Measurements from ENCODE around the gene PRIMA1.

Gene PRIMA1

GRCh38 chr14:93731753-93732152, 56.5 kb downstream of the PRIMA1 start:
- no peak for DNase-seq (ENCODE audit: low read depth)

- DNase-seq (ENCODE audit: low read depth) = no peak
These were observed 58.3 kb downstream of the PRIMA1 start for GRCh38 chr14:93729993-93730392.

- no peak for DNase-seq (ENCODE audit: low read depth)
These were observed 59.7 kb downstream of the PRIMA1 start for GRCh38 chr14:93728651-93729016.

- no peak for DNase-seq (ENCODE audit: low read depth)
These were observed 60.2 kb downstream of the PRIMA1 start for GRCh38 chr14:93727917-93728650.

GRCh38 chr14:93727039-93727740, 61.1 kb downstream of the PRIMA1 start:
- DNase-seq (ENCODE audit: low read depth) = no peak

- DNase-seq (ENCODE audit: low read depth) = no peak
These were observed 62.3 kb downstream of the PRIMA1 start for GRCh38 chr14:93725993-93726392.

- DNase-seq (ENCODE audit: low read depth) = no peak
These were observed 63.2 kb downstream of the PRIMA1 start for GRCh38 chr14:93725002-93725582.

- DNase-seq (ENCODE audit: low read depth) = no peak
These were observed 65.3 kb downstream of the PRIMA1 start for GRCh38 chr14:93723001-93723400.

- DNase-seq (ENCODE audit: low read depth) = no peak
These were observed 67.3 kb downstream of the PRIMA1 start for GRCh38 chr14:93720981-93721483.

- DNase-seq (ENCODE audit: low read depth) = no peak
These were observed 68.0 kb downstream of the PRIMA1 start for GRCh38 chr14:93720076-93720815.

GRCh38 chr14:93719256-93719655, 69.0 kb downstream of the PRIMA1 start:
- no peak for DNase-seq (ENCODE audit: low read depth)

- DNase-seq (ENCODE audit: low read depth) = no peak
These were observed 70.5 kb downstream of the PRIMA1 start for GRCh38 chr14:93717668-93718320.

GRCh38 chr14:93716746-93717667, 71.3 kb downstream of the PRIMA1 start:
- DNase-seq (ENCODE audit: low read depth) = no peak

- no peak for DNase-seq (ENCODE audit: low read depth)
These were observed 72.1 kb downstream of the PRIMA1 start for GRCh38 chr14:93716002-93716745.

GRCh38 chr14:93715279-93715927, 72.9 kb downstream of the PRIMA1 start:
- DNase-seq (ENCODE audit: low read depth) = no peak

- DNase-seq (ENCODE audit: low read depth) = no peak
These were observed 73.7 kb downstream of the PRIMA1 start for GRCh38 chr14:93714605-93715004.

GRCh38 chr14:93713726-93714405, 74.4 kb downstream of the PRIMA1 start:
- DNase-seq (ENCODE audit: low read depth) = no peak

GRCh38 chr14:93712838-93713724, 75.2 kb downstream of the PRIMA1 start:
- DNase-seq (ENCODE audit: low read depth) = no peak

All from stimulated activated CD8-positive, alpha-beta memory T cell treated with anti-CD3 and anti-CD28 coated beads, Interleukin-15, amount 100 ng/mL, for 24 hours (primary cell).